Measurements from ENCODE around the gene CCDC124.
A peak's percentile ranks its signal among the peaks of the same experiment; 100 is the strongest.

Gene CCDC124

GRCh38 chr19:17946965-17947784 is 14.4 kb downstream of the CCDC124 start:
- CTCF ChIA-PET, result interaction anchor here (0.6 to 1.4 kb wide), 3 partner anchors 9 to 45 kb away, joined by 3 to 4 read pairs (median 4); no protein-coding TSS in a partner anchor
- TF ChIP-seq LEF1 (IDR thresholded peaks at IDR 0.05; ENCODE audit: borderline replicate concordance) (no peak), L3MBTL2 (conservative IDR thresholded peaks at IDR 0.05) (no peak), BHLHE40 (IDR thresholded peaks at IDR 0.05; ENCODE audit: borderline replicate concordance) (no peak), FOXA1 (IDR thresholded peaks at IDR 0.05) (no peak), ELF4 (IDR thresholded peaks at IDR 0.05) (no peak), SUZ12 (IDR thresholded peaks at IDR 0.05) (no peak), HDGF (IDR thresholded peaks at IDR 0.05; ENCODE audit: borderline replicate concordance) (no peak), CTBP1 (IDR thresholded peaks at IDR 0.05; ENCODE audit: borderline replicate concordance) (no peak), SP1 (IDR thresholded peaks at IDR 0.05) (no peak), NFRKB (IDR thresholded peaks at IDR 0.05) (no peak), PKNOX1 (IDR thresholded peaks at IDR 0.05) (no peak)
- POLR2A ChIA-PET, result no interaction called here
- no peak for DNase-seq (ENCODE audit: extremely low spot score)

GRCh38 chr19:17947815-17948513 is 15.1 kb downstream of the CCDC124 start:
- ChIA-PET POLR2A (no interaction called here), CTCF (interaction anchor here (1.4 kb wide), 1 partner anchor 14 kb away, joined by 3 read pairs; no protein-coding TSS in a partner anchor)
- DNase-seq (ENCODE audit: extremely low spot score), result peak; percentile 100
- TF ChIP-seq L3MBTL2 (conservative IDR thresholded peaks at IDR 0.05) (no peak), HDGF (IDR thresholded peaks at IDR 0.05; ENCODE audit: borderline replicate concordance) (no peak), LEF1 (IDR thresholded peaks at IDR 0.05; ENCODE audit: borderline replicate concordance) (no peak), ARNT (IDR thresholded peaks at IDR 0.05) (no peak), ZNF384 (IDR thresholded peaks at IDR 0.05) (no peak)

- ChIA-PET POLR2A (interaction anchor here (1.6 kb wide), 1 partner anchor 20 kb away, joined by 5 read pairs; no protein-coding TSS in a partner anchor), CTCF (no interaction called here)
- no peak for TF ChIP-seq ZNF384 (IDR thresholded peaks at IDR 0.05)
- no peak for TF ChIP-seq SP1 (IDR thresholded peaks at IDR 0.05)
- no peak for TF ChIP-seq ARNT (IDR thresholded peaks at IDR 0.05)
- TF ChIP-seq BHLHE40 (IDR thresholded peaks at IDR 0.05; ENCODE audit: borderline replicate concordance), result no peak
- no peak for TF ChIP-seq NFRKB (IDR thresholded peaks at IDR 0.05)
- no peak for TF ChIP-seq HDGF (IDR thresholded peaks at IDR 0.05; ENCODE audit: borderline replicate concordance)
- TF ChIP-seq FOXM1 (IDR thresholded peaks at IDR 0.05; ENCODE audit: borderline replicate concordance), result no peak
- TF ChIP-seq FOXA1 (IDR thresholded peaks at IDR 0.05), result no peak
- no peak for TF ChIP-seq FOXK2 (IDR thresholded peaks at IDR 0.05)
- no peak for TF ChIP-seq LEF1 (IDR thresholded peaks at IDR 0.05; ENCODE audit: borderline replicate concordance)
- TF ChIP-seq PKNOX1 (IDR thresholded peaks at IDR 0.05), result no peak
- TF ChIP-seq CTBP1 (IDR thresholded peaks at IDR 0.05; ENCODE audit: borderline replicate concordance), result no peak
- TF ChIP-seq TARDBP (IDR thresholded peaks at IDR 0.05), result no peak
- no peak for TF ChIP-seq ELF4 (IDR thresholded peaks at IDR 0.05)
- TF ChIP-seq L3MBTL2 (conservative IDR thresholded peaks at IDR 0.05), result no peak
- no peak for TF ChIP-seq SUZ12 (IDR thresholded peaks at IDR 0.05)
- DNase-seq (ENCODE audit: extremely low spot score), result no peak
Observed at GRCh38 chr19:17948514-17948900, 15.7 kb downstream of the CCDC124 start.

GRCh38 chr19:17948931-17949930 is 16.4 kb downstream of the CCDC124 start:
- TF ChIP-seq ZNF384 (IDR thresholded peaks at IDR 0.05) (no peak), CTBP1 (IDR thresholded peaks at IDR 0.05; ENCODE audit: borderline replicate concordance) (no peak), PKNOX1 (IDR thresholded peaks at IDR 0.05) (no peak), FOXK2 (IDR thresholded peaks at IDR 0.05) (no peak), HDGF (IDR thresholded peaks at IDR 0.05; ENCODE audit: borderline replicate concordance) (no peak), FOXM1 (IDR thresholded peaks at IDR 0.05; ENCODE audit: borderline replicate concordance) (no peak), BHLHE40 (IDR thresholded peaks at IDR 0.05; ENCODE audit: borderline replicate concordance) (no peak), TARDBP (IDR thresholded peaks at IDR 0.05) (no peak), NFRKB (IDR thresholded peaks at IDR 0.05) (no peak)
- ChIA-PET CTCF (no interaction called here), POLR2A (interaction anchor here (1.0 to 1.6 kb wide), 2 partner anchors 17 to 19 kb away, joined by 3 to 5 read pairs; partner anchors contain the start of gene CCDC124)
- no peak for DNase-seq (ENCODE audit: extremely low spot score)

GRCh38 chr19:17949956-17950309 is 17.1 kb downstream of the CCDC124 start:
- ChIA-PET CTCF (no interaction called here), POLR2A (interaction anchor here (1.0 to 1.6 kb wide), 2 partner anchors 17 to 19 kb away, joined by 3 to 5 read pairs; partner anchors contain the start of gene CCDC124)
- no peak for DNase-seq (ENCODE audit: extremely low spot score)
- TF ChIP-seq CTBP1 (IDR thresholded peaks at IDR 0.05; ENCODE audit: borderline replicate concordance) (no peak), ELF4 (IDR thresholded peaks at IDR 0.05) (no peak), PKNOX1 (IDR thresholded peaks at IDR 0.05) (no peak), SUZ12 (IDR thresholded peaks at IDR 0.05) (no peak), FOXK2 (IDR thresholded peaks at IDR 0.05) (no peak), L3MBTL2 (conservative IDR thresholded peaks at IDR 0.05) (no peak)
